Testis (tissue), 2 donors: Measurements from ENCODE around the gene WFIKKN2.

Experiments used
- CTCF ChIP-seq, 3 experiments: fragments of 450-650 bp in 2 of 3; fragments of 200-600 bp in 1 of 3; sonication (generic) in 1 of 3; IDR thresholded peaks; one replicate each; pipeline ENCODE4 v1.5.1; 2016 to 2019; ENCODE audit warnings: antibody characterized with exemption in 3 of 3, mild to moderate bottlenecking in 2 of 3, moderate library complexity in 1 of 3
- POLR2A ChIP-seq: fragments of 450-650 bp; IDR thresholded peaks from one replicate; pipeline ENCODE4 v1.6.1; 2017; ENCODE audit warnings: antibody characterized with exemption, mild to moderate bottlenecking, moderate library complexity

GRCh38 chr17:50887705-50888245 is 52.4 kb downstream of the WFIKKN2 start:
- TF ChIP-seq CTCF (IDR thresholded peaks at IDR 0.05) (no peak), POLR2A (no peak)
